ENCODE measurements around the gene KRTAP4-16.
"Not testable (repeated sequence)": the region's sequence is repeated elsewhere in the genome, so short reads cannot be mapped to it uniquely, and the experiment has no call there.

Gene KRTAP4-16

GRCh38 chr17:41054556-41054955 lies 47.5 kb downstream of the KRTAP4-16 start:
- not testable (repeated sequence) for H3K9ac ChIP-seq (ENCODE audit: low read length); H3K9me3 ChIP-seq (ENCODE audit: insufficient read depth, low read length); H3K4me3 ChIP-seq (ENCODE audit: insufficient read depth, low read length, poor library complexity, severe bottlenecking); H3K36me3 ChIP-seq (ENCODE audit: low read length); H2AFZ ChIP-seq (ENCODE audit: low read depth, low read length, severe bottlenecking); H3K4me2 ChIP-seq (ENCODE audit: low read depth, low read length, poor library complexity, severe bottlenecking); H4K20me1 ChIP-seq (ENCODE audit: low read depth, low read length); H3F3A ChIP-seq (ENCODE audit: insufficient read depth); H3K9me2 ChIP-seq (replicated peaks; ENCODE audit: insufficient read depth, low read length); H3K79me2 ChIP-seq (ENCODE audit: insufficient read depth, low read length); H3K27me3 ChIP-seq (ENCODE audit: low read length); H3K27ac ChIP-seq (ENCODE audit: low read depth, low read length)

DNA sequence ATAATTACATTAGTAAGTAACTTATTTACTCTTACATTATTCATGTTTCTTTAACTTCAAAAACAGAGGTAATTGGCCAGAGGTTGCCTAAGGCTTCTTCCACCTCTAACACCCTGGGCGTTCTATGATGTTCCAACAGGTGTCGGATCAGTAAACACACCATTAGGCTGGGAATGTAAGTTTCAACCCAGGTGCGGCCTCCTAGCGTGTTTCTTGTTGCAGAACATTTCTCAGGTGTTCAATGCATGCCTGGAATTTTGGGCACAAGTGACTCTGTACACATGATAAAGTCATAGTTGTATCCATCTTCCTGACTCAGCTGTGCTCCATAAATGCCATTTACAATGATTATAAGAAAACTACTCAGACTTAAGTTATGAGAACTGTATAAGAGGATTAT lies 48.0 kb downstream of the KRTAP4-16 start:
- H3K9me3 ChIP-seq (ENCODE audit: insufficient read depth, low read length), result no peaks in the 10 kb centered on the region
- H3K27ac ChIP-seq (ENCODE audit: low read depth, low read length), result no peak overlapping the region
- no peak overlapping the region for H3K4me2 ChIP-seq (ENCODE audit: low read depth, low read length, poor library complexity, severe bottlenecking)
- no peaks in the 10 kb centered on the region for H4K20me1 ChIP-seq (ENCODE audit: low read depth, low read length)
- H3F3A ChIP-seq (ENCODE audit: insufficient read depth), result 0 out of 2 replicates have a peak, but pooled peaks cover 3% of the 10 kb centered on the region
- no peak for TF ChIP-seq EZH2phosphoT487 (conservative IDR thresholded peaks at IDR 0.05; ENCODE audit: low read length)
- TF ChIP-seq, protein P1, sequence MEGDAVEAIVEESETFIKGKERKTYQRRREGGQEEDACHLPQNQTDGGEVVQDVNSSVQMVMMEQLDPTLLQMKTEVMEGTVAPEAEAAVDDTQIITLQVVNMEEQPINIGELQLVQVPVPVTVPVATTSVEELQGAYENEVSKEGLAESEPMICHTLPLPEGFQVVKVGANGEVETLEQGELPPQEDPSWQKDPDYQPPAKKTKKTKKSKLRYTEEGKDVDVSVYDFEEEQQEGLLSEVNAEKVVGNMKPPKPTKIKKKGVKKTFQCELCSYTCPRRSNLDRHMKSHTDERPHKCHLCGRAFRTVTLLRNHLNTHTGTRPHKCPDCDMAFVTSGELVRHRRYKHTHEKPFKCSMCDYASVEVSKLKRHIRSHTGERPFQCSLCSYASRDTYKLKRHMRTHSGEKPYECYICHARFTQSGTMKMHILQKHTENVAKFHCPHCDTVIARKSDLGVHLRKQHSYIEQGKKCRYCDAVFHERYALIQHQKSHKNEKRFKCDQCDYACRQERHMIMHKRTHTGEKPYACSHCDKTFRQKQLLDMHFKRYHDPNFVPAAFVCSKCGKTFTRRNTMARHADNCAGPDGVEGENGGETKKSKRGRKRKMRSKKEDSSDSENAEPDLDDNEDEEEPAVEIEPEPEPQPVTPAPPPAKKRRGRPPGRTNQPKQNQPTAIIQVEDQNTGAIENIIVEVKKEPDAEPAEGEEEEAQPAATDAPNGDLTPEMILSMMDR (IDR thresholded peaks at IDR 0.05; ENCODE audit: insufficient read depth, low read length, poor library complexity, severe bottlenecking), result no peak
- no peaks in the 10 kb centered on the region for H3K9me2 ChIP-seq (replicated peaks; ENCODE audit: insufficient read depth, low read length)
- no peaks in the 10 kb centered on the region for H3K27me3 ChIP-seq (ENCODE audit: low read length)
- H3K9ac ChIP-seq (ENCODE audit: low read length), result no peak overlapping the region
- H3K4me3 ChIP-seq (ENCODE audit: insufficient read depth, low read length, poor library complexity, severe bottlenecking), result no peak overlapping the region
- H3K36me3 ChIP-seq (ENCODE audit: low read length), result no peaks in the 10 kb centered on the region
- H2AFZ ChIP-seq (ENCODE audit: low read depth, low read length, severe bottlenecking), result no peak overlapping the region
- no peaks in the 10 kb centered on the region for H3K79me2 ChIP-seq (ENCODE audit: insufficient read depth, low read length)

DNA sequence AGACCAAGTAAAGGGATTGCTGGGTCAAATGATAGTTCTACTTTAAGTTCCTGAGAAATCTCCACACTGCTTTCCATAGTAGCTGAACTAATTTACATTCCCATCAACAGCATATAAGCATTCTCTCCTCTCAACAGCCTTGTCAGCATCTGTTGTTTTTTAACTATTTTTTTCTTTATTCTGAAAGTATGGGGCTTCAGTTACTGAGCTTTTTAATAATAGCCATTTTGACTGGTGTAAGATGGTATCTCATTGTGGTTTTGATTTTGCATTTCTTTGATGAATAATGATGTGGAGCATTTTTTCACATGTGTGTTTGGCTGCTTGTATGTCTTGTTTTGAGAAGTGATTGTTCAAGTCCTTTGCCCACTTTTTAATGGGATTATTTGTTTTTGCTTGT lies 49.4 kb downstream of the KRTAP4-16 start:
- Histone ChIP-seq H4K20me1 (ENCODE audit: low read depth, low read length) (no peaks in the 10 kb centered on the region), H3K36me3 (ENCODE audit: low read length) (no peaks in the 10 kb centered on the region), H3K79me2 (ENCODE audit: insufficient read depth, low read length) (no peaks in the 10 kb centered on the region), H3K9ac (ENCODE audit: low read length) (no peak overlapping the region), H3K4me3 (ENCODE audit: insufficient read depth, low read length, poor library complexity, severe bottlenecking) (no peak overlapping the region), H2AFZ (ENCODE audit: low read depth, low read length, severe bottlenecking) (no peak overlapping the region), H3K4me2 (ENCODE audit: low read depth, low read length, poor library complexity, severe bottlenecking) (no peak overlapping the region), H3K27me3 (ENCODE audit: low read length) (no peaks in the 10 kb centered on the region), H3K9me3 (ENCODE audit: insufficient read depth, low read length) (no peaks in the 10 kb centered on the region), H3F3A (ENCODE audit: insufficient read depth) (0 out of 2 replicates have a peak, but pooled peaks cover 3% of the 10 kb centered on the region), H3K9me2 (replicated peaks; ENCODE audit: insufficient read depth, low read length) (no peaks in the 10 kb centered on the region), H3K27ac (ENCODE audit: low read depth, low read length) (no peak overlapping the region)
- TF ChIP-seq, protein P1 (IDR thresholded peaks at IDR 0.05; ENCODE audit: insufficient read depth, low read length, poor library complexity, severe bottlenecking), result no peak
- TF ChIP-seq EZH2phosphoT487 (conservative IDR thresholded peaks at IDR 0.05; ENCODE audit: low read length), result no peak
